Keratinocyte (primary cell): Measurements from ENCODE around the gene GPR176. TPM values are rescaled to one million over a fixed set of nuclear protein-coding genes. Genes with fewer than 3 reads are reported as not detected.

ENCODE experiments used
- DNase-seq: peaks from one replicate; pipeline ENCODE4 v3.0.0-alpha.2; 2011; ENCODE audit warnings: low read depth, missing footprints, low spot score
- FAIRE-seq: peaks from 2 replicates; lab custom pipeline; 2011; peaks lifted over from hg19 to GRCh38; lab: Jason Lieb, UNC
- H2AFZ ChIP-seq: 2 replicates; pipeline ENCODE4 v1.6.0; 2012; ENCODE audit warnings: low read length, control low read depth, inconsistent platforms; ENCODE audit not compliant: control insufficient read depth
- H3K27ac ChIP-seq: 2 replicates; pipeline ENCODE4 v1.5.1; 2011; ENCODE audit warnings: low read length; ENCODE audit not compliant: control insufficient read depth, insufficient read depth
- H3K27me3 ChIP-seq: 3 replicates; pipeline ENCODE4 v1.6.0; 2011; ENCODE audit warnings: low read length; ENCODE audit not compliant: control insufficient read depth, insufficient read depth; ENCODE audit errors: extremely low read depth
- H3K36me3 ChIP-seq, 2 experiments: 2 replicates in 1 of 2; 3 replicates in 1 of 2; pipeline ENCODE4 v1.5.1; 2011; ENCODE audit warnings: low read length in 2 of 2, mild to moderate bottlenecking in 1 of 2; ENCODE audit not compliant: control insufficient read depth in 2 of 2, insufficient read depth in 2 of 2; ENCODE audit errors: extremely low read depth in 1 of 2
- H3K4me1 ChIP-seq: 3 replicates; pipeline ENCODE4 v1.5.1; 2011; ENCODE audit warnings: low read length; ENCODE audit not compliant: control insufficient read depth, insufficient read depth; ENCODE audit errors: extremely low read depth
- H3K4me2 ChIP-seq: 3 replicates; pipeline ENCODE4 v1.6.0; 2011; ENCODE audit warnings: low read depth, low read length; ENCODE audit not compliant: control insufficient read depth, insufficient read depth; ENCODE audit errors: extremely low read depth
- H3K4me3 ChIP-seq, 3 experiments: fragments of 200-600 bp in 1 of 3; sonication (generic) in 1 of 3; 2 replicates in 2 of 3; 3 replicates in 1 of 3; pipeline ENCODE4 v1.5.1; 2011 to 2016; ENCODE audit warnings: low read length in 3 of 3, mild to moderate bottlenecking in 3 of 3, control low read depth in 2 of 3, inconsistent platforms in 1 of 3, low read depth in 1 of 3, mixed read lengths in 1 of 3, mixed run types in 1 of 3, moderate library complexity in 1 of 3; ENCODE audit not compliant: control insufficient read depth in 2 of 3, insufficient read depth in 2 of 3; ENCODE audit errors: extremely low read depth in 1 of 3
- H3K79me2 ChIP-seq: 2 replicates; pipeline ENCODE4 v1.6.0; 2012; ENCODE audit warnings: low read length; ENCODE audit not compliant: control insufficient read depth, insufficient read depth
- H3K9ac ChIP-seq: 3 replicates; pipeline ENCODE4 v1.6.0; 2011; ENCODE audit warnings: low read length; ENCODE audit not compliant: control insufficient read depth, insufficient read depth; ENCODE audit errors: extremely low read depth
- H3K9me1 ChIP-seq: 3 replicates; pipeline ENCODE4 v1.6.0; 2011; ENCODE audit warnings: low read length; ENCODE audit not compliant: control insufficient read depth, insufficient read depth; ENCODE audit errors: extremely low read depth
- H3K9me3 ChIP-seq: 2 replicates; pipeline ENCODE4 v1.5.1; 2012; ENCODE audit warnings: low read depth, low read length; ENCODE audit not compliant: control insufficient read depth
- H4K20me1 ChIP-seq: 3 replicates; pipeline ENCODE4 v1.6.0; 2011; ENCODE audit warnings: low read length; ENCODE audit not compliant: control insufficient read depth, insufficient read depth; ENCODE audit errors: extremely low read depth
- CTCF ChIP-seq, 3 experiments: IDR thresholded peaks in 1 of 3; conservative IDR thresholded peaks in 1 of 3; optimal IDR thresholded peaks in 1 of 3; 2 replicates in 2 of 3; 3 replicates in 1 of 3; pipeline versions ENCODE3 to v1.5.1; 2011; ENCODE audit warnings: low read length in 3 of 3, mild to moderate bottlenecking in 3 of 3, moderate library complexity in 2 of 3, control low read depth in 1 of 3, inconsistent platforms in 1 of 3; ENCODE audit not compliant: insufficient read depth in 2 of 3; ENCODE audit errors: extremely low read depth in 1 of 3
- EZH2 ChIP-seq: IDR thresholded peaks from one replicate; pipeline ENCODE4 v1.6.1; 2012; ENCODE audit warnings: inconsistent platforms, mild to moderate bottlenecking, low read length, moderate library complexity
- dilution Hi-C: fragments of 300-500 bp; cut with MboI; formaldehyde crosslinking; loops from one replicate; pipeline ENCODE4 v1.7.0; 2020; ENCODE audit warnings: low sequenced_read_pairs; ENCODE audit not compliant: extremely low pct_ligation_motif_present
- polyA plus RNA-seq, 5 experiments: library from polyadenylated mRNA; depleted of rRNA in 3 of 5; stranded (reverse) in 3 of 5; stranded (forward) in 1 of 5; unstranded in 1 of 5; fragments of >200 nt; gene quantifications; 1 replicate in 1 of 5; 2 replicates in 3 of 5; 3 replicates in 1 of 5; pipeline versions ENCODE4 v1.2.1 to v1.2.3, GENCODE V29; 2011 to 2012; ENCODE audit warnings: missing spikeins in 2 of 5, low read depth in 1 of 5, low replicate concordance in 1 of 5

The GPR176 gene
- polyA plus RNA-seq, 1 donor (not counting 4 experiments of a cell fraction or from before 2014, with no cell fraction given): 12.5 TPM

DNA sequence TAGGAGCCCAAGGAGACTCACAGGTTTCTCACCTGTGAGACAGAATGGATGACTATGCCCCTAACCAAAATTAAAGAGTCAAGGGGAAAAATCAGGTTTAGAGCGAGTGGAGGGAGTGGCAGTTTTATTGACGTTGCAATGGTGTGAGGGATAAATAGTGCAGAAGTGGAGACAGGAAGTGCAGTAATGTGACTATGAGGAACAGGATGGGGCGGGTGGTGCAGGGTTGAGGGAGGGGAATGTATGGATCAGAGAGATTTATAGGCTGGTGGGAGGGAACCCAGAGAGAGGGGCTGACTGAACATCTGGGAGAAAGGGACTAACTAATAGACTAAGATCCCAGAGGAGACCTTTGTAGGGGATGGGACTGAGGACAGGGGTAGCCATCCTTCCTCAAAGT, 40.3 kb upstream of the GPR176 start:
- Histone ChIP-seq H3K4me3 (no peak overlapping the region), H3K4me1 (no peaks in the 10 kb centered on the region), H3K9me1 (peaks cover 5% of the 10 kb centered on the region), H3K9ac (no peak overlapping the region), H3K79me2 (peaks cover 13% of the 10 kb centered on the region), H3K4me2 (no peak overlapping the region), H3K9me3 (no peaks in the 10 kb centered on the region), H3K27me3 (no peaks in the 10 kb centered on the region), H3K27ac (no peak overlapping the region), H3K36me3 (peaks cover 11 to 47% of the 10 kb centered on the region in 2 experiments), H2AFZ (no peak overlapping the region), H4K20me1 (no peaks in the 10 kb centered on the region)
- dilution Hi-C loops: no loop called here
- no peak for FAIRE-seq
- no peak for TF ChIP-seq EZH2
- no peak for DNase-seq

- Histone ChIP-seq H3K79me2 (peaks cover 13% of the 10 kb centered on the region), H3K36me3 (peaks cover 13 to 54% of the 10 kb centered on the region in 2 experiments), H3K4me3 (no peak overlapping the region), H3K4me1 (no peaks in the 10 kb centered on the region), H2AFZ (no peak overlapping the region), H3K27ac (no peak overlapping the region), H3K9me3 (no peaks in the 10 kb centered on the region), H3K27me3 (no peaks in the 10 kb centered on the region), H3K9ac (no peak overlapping the region), H3K4me2 (no peak overlapping the region), H3K9me1 (peaks cover 5% of the 10 kb centered on the region), H4K20me1 (no peaks in the 10 kb centered on the region)
- DNase-seq (no peak), FAIRE-seq (no peak)
- no peak for TF ChIP-seq CTCF (optimal IDR thresholded peaks at IDR 0.05 in 1 of 3, IDR thresholded peaks at IDR 0.05 in 1 of 3, conservative IDR thresholded peaks at IDR 0.05 in 1 of 3; ENCODE audit: extremely low read depth in 1 of 3, insufficient read depth in 2 of 3, low read length in 3 of 3)
- TF ChIP-seq EZH2: no peak
- dilution Hi-C loops: no loop called here
Observed at GRCh38 chr15:39959411-39959810, 39.3 kb upstream of the GPR176 start.

GRCh38 chr15:39957481-39957880, 37.4 kb upstream of the GPR176 start:
- Histone ChIP-seq H3K36me3 (peaks cover 12 to 56% of the 10 kb centered on the region in 2 experiments), H3K27me3 (no peaks in the 10 kb centered on the region)
- FAIRE-seq: no peak

More at GRCh38 chr15:39957481-39957880, 37.4 kb upstream of the GPR176 start:
- Histone ChIP-seq H3K79me2 (peaks cover 13% of the 10 kb centered on the region), H2AFZ (no peak overlapping the region), H3K4me1 (peaks cover 8% of the 10 kb centered on the region), H3K4me2 (no peak overlapping the region), H3K4me3 (no peak overlapping the region), H3K9me3 (no peaks in the 10 kb centered on the region), H3K9ac (no peak overlapping the region), H3K9me1 (peaks cover 5% of the 10 kb centered on the region), H4K20me1 (no peaks in the 10 kb centered on the region), H3K27ac (no peak overlapping the region)
- TF ChIP-seq EZH2: no peak
- no peak for TF ChIP-seq CTCF (optimal IDR thresholded peaks at IDR 0.05 in 1 of 3, IDR thresholded peaks at IDR 0.05 in 1 of 3, conservative IDR thresholded peaks at IDR 0.05 in 1 of 3; ENCODE audit: extremely low read depth in 1 of 3, insufficient read depth in 2 of 3, low read length in 3 of 3)
- dilution Hi-C loops: no loop called here
- no peak for DNase-seq
